Measurements from ENCODE around the gene VEPH1. TPM values are rescaled to one million over a fixed set of nuclear protein-coding genes. Genes with fewer than 3 reads are reported as not detected.

The VEPH1 gene
- total RNA-seq, 4 donors from 2014 or later = 5.8 TPM; not detected in 3

GRCh38 chr3:157265931-157266330, 237.3 kb downstream of the VEPH1 start:
- Histone ChIP-seq H3K27ac (no peak overlapping the region), H3K9me3 (no peaks in the 10 kb centered on the region), H3K36me3 (no peaks in the 10 kb centered on the region), H3K27me3 (no peaks in the 10 kb centered on the region), H3K4me1 (no peaks in the 10 kb centered on the region), H3K4me3 (no peak overlapping the region)
- no peak for DNase-seq
- TF ChIP-seq POLR2A (IDR thresholded peaks at IDR 0.05) (no peak), CTCF (IDR thresholded peaks at IDR 0.05) (no peak)

DNA sequence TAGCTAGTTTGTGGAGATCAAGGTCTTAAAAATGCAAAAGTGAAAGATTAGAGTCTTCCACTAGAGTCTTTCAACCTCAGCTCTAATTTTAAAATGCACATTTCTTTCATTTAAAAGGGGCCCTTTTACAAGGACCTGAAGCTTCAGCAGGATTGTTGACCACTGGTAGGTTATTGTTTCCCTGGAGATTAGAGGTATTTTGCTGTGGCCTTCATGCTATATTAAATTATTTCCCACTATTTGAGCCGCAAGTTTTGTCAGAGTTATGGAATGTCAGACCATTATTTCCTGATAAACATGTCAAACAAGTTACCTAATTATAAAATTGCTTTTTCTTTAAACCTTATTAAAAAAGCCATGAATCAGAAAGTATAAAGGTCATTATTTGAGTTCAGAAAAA, 240.2 kb downstream of the VEPH1 start:
- no peaks in the 10 kb centered on the region for H3K9me3 ChIP-seq
- no peaks in the 10 kb centered on the region for H3K36me3 ChIP-seq
- no peaks in the 10 kb centered on the region for H3K4me1 ChIP-seq
- H3K27ac ChIP-seq = no peak overlapping the region
- no peaks in the 10 kb centered on the region for H3K27me3 ChIP-seq
- DNase-seq = no peak
- TF ChIP-seq POLR2A (IDR thresholded peaks at IDR 0.05) (no peak), CTCF (IDR thresholded peaks at IDR 0.05) (no peak)
- H3K4me3 ChIP-seq = no peak overlapping the region

DNA sequence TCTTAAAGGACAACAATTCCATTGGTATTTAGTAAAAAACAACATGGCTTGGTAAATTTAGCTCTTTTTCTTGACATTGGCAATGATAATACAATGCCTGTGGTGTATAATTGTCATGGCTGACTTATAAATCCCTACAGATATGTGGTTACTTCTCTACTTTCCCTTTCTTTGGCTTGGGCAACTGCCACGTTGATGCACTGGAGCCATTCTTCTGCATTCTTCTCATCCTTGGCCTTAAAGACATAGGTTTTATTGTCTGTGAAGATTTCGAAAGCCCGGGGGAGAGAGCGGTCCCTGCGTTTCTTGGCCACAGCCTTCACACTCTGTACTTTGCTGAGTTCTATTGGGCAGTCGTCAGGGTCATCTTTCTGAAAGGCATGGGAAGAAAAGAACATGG, 242.2 kb downstream of the VEPH1 start:
- no peaks in the 10 kb centered on the region for H3K4me1 ChIP-seq
- no peaks in the 10 kb centered on the region for H3K36me3 ChIP-seq
- H3K27ac ChIP-seq = no peak overlapping the region
- no peaks in the 10 kb centered on the region for H3K9me3 ChIP-seq
- H3K4me3 ChIP-seq = no peak overlapping the region
- TF ChIP-seq POLR2A (IDR thresholded peaks at IDR 0.05) (no peak), CTCF (IDR thresholded peaks at IDR 0.05) (no peak)
- no peak for DNase-seq
- H3K27me3 ChIP-seq = no peaks in the 10 kb centered on the region

- Histone ChIP-seq H3K4me1 (no peaks in the 10 kb centered on the region), H3K27ac (no peak overlapping the region), H3K27me3 (no peaks in the 10 kb centered on the region), H3K4me3 (no peak overlapping the region), H3K36me3 (no peaks in the 10 kb centered on the region), H3K9me3 (no peaks in the 10 kb centered on the region)
- no peak for DNase-seq
- no peak for TF ChIP-seq POLR2A (IDR thresholded peaks at IDR 0.05)
- TF ChIP-seq CTCF (IDR thresholded peaks at IDR 0.05) = no peak
Observed at GRCh38 chr3:157259825-157260224, 243.4 kb downstream of the VEPH1 start.

GRCh38 chr3:157257101-157257500, 246.1 kb downstream of the VEPH1 start:
- TF ChIP-seq CTCF (IDR thresholded peaks at IDR 0.05) (no peak), POLR2A (IDR thresholded peaks at IDR 0.05) (no peak)
- Histone ChIP-seq H3K4me3 (no peak overlapping the region), H3K4me1 (no peaks in the 10 kb centered on the region), H3K27me3 (no peaks in the 10 kb centered on the region), H3K36me3 (no peaks in the 10 kb centered on the region), H3K27ac (no peak overlapping the region), H3K9me3 (no peaks in the 10 kb centered on the region)
- no peak for DNase-seq

- no peak for DNase-seq
- H3K9me3 ChIP-seq = no peaks in the 10 kb centered on the region
- no peak overlapping the region for H3K4me3 ChIP-seq
- H3K36me3 ChIP-seq = no peaks in the 10 kb centered on the region
- TF ChIP-seq CTCF (IDR thresholded peaks at IDR 0.05) = no peak
- no peak for TF ChIP-seq POLR2A (IDR thresholded peaks at IDR 0.05)
- H3K27me3 ChIP-seq = no peaks in the 10 kb centered on the region
- no peak overlapping the region for H3K27ac ChIP-seq
- H3K4me1 ChIP-seq = no peaks in the 10 kb centered on the region
Observed at GRCh38 chr3:157255797-157256196, 247.4 kb downstream of the VEPH1 start.

Measured in Peyer's patch (tissue), 4 donors.